PFSK-1 (cell line): Measurements from ENCODE around the gene TTL. TPM values are rescaled to one million over a fixed set of nuclear protein-coding genes. Genes with fewer than 3 reads are reported as not detected.

Experiments
- FOXP2 ChIP-seq: optimal IDR thresholded peaks from 2 replicates; pipeline ENCODE3; 2011; ENCODE audit warnings: borderline replicate concordance, control low read depth, inconsistent platforms; ENCODE audit not compliant: insufficient read depth; ENCODE audit errors: extremely low read length, extremely low read depth
- POLR2AphosphoS5 ChIP-seq: IDR thresholded peaks from 2 replicates; pipeline ENCODE4 v1.6.1; 2012; ENCODE audit warnings: low read depth, mild to moderate bottlenecking, control low read depth, low read length, moderate library complexity
- REST ChIP-seq, 2 experiments: IDR thresholded peaks; 2 replicates each; pipeline versions ENCODE4 v1.6.1 to v1.8.0; 2011 to 2012; ENCODE audit warnings: low read depth in 2 of 2, low read length in 2 of 2, control low read depth in 1 of 2, inconsistent platforms in 1 of 2, mild to moderate bottlenecking in 1 of 2, moderate library complexity in 1 of 2; ENCODE audit not compliant: insufficient read depth in 1 of 2
- SIN3A ChIP-seq: IDR thresholded peaks from 2 replicates; pipeline ENCODE4 v1.6.1; 2012; ENCODE audit warnings: mild to moderate bottlenecking, low read length, moderate library complexity, borderline replicate concordance; ENCODE audit not compliant: insufficient read depth
- TAF1 ChIP-seq: IDR thresholded peaks from 2 replicates; pipeline ENCODE4 v1.6.1; 2012; ENCODE audit warnings: low read length, control low read depth, borderline replicate concordance; ENCODE audit not compliant: insufficient read depth
- polyA plus RNA-seq: library from polyadenylated mRNA; unstranded; fragments of >200 nt; gene quantifications from one replicate; pipeline ENCODE4 v1.2.1, GENCODE V29; 2012; ENCODE audit warnings: low read depth, missing spikeins; ENCODE audit not compliant: insufficient read length

The TTL gene
- polyA plus RNA-seq = 21.2 TPM

- TF ChIP-seq SIN3A (no peak; the same call in 1 of the 2 replicates), TAF1 (no peak), FOXP2 (no peak), POLR2AphosphoS5 (no peak)
Measured at GRCh38 chr2:112481528-112482233, at the start of gene TTL. TSS of gene TTL (plus strand) at chr2:112482156. CDS start at chr2:112482345, 189 bp downstream.

GRCh38 chr2:112433480-112433879 lies 48.5 kb upstream of the TTL start, which contains the start of gene RGPD8:
TSS of gene RGPD8 (minus strand) at chr2:112433645. CDS start at chr2:112433453, 192 bp downstream.
- peak; percentile 24; the same call in 1 of the 2 replicates for TF ChIP-seq POLR2AphosphoS5

- TF ChIP-seq SIN3A (no peak), FOXP2 (no peak), REST (IDR thresholded peaks at IDR 0.05; ENCODE audit: insufficient read depth in 1 of 2, low read depth in 2 of 2, low read length in 2 of 2) (no peak), TAF1 (no peak), POLR2AphosphoS5 (no peak)
Measured at GRCh38 chr2:112433932-112434730, 47.8 kb upstream of the TTL start.

- TF ChIP-seq POLR2AphosphoS5 = no peak
- no peak for TF ChIP-seq FOXP2
- no peak for TF ChIP-seq SIN3A
- no peak for TF ChIP-seq REST (IDR thresholded peaks at IDR 0.05; ENCODE audit: insufficient read depth in 1 of 2, low read depth in 2 of 2, low read length in 2 of 2)
- TF ChIP-seq TAF1 = no peak
Measured at GRCh38 chr2:112449854-112450253, 32.1 kb upstream of the TTL start.

- TF ChIP-seq TAF1 (no peak), FOXP2 (no peak), SIN3A (no peak), POLR2AphosphoS5 (no peak), REST (IDR thresholded peaks at IDR 0.05; ENCODE audit: insufficient read depth in 1 of 2, low read depth in 2 of 2, low read length in 2 of 2) (no peak)
Measured at GRCh38 chr2:112451317-112451716, 30.6 kb upstream of the TTL start.
